ENCODE data around the gene FBXL19.

FBXL19 gene

GRCh38 chr16:30950516-30951065, 27.2 kb downstream of the FBXL19 start:
- TF ChIP-seq, protein P1, sequence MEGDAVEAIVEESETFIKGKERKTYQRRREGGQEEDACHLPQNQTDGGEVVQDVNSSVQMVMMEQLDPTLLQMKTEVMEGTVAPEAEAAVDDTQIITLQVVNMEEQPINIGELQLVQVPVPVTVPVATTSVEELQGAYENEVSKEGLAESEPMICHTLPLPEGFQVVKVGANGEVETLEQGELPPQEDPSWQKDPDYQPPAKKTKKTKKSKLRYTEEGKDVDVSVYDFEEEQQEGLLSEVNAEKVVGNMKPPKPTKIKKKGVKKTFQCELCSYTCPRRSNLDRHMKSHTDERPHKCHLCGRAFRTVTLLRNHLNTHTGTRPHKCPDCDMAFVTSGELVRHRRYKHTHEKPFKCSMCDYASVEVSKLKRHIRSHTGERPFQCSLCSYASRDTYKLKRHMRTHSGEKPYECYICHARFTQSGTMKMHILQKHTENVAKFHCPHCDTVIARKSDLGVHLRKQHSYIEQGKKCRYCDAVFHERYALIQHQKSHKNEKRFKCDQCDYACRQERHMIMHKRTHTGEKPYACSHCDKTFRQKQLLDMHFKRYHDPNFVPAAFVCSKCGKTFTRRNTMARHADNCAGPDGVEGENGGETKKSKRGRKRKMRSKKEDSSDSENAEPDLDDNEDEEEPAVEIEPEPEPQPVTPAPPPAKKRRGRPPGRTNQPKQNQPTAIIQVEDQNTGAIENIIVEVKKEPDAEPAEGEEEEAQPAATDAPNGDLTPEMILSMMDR (IDR thresholded peaks at IDR 0.05; ENCODE audit: control insufficient read depth, extremely low read depth, insufficient read depth), result no peak
- DNase-seq (ENCODE audit: low read depth), result no peak
- H3K4me3 ChIP-seq (ENCODE audit: low read depth, low read length), result no peak overlapping the region

- no peak overlapping the region for H3K4me3 ChIP-seq (ENCODE audit: low read depth, low read length)
- TF ChIP-seq, protein P1 (IDR thresholded peaks at IDR 0.05; ENCODE audit: control insufficient read depth, extremely low read depth, insufficient read depth), result no peak
- DNase-seq (ENCODE audit: low read depth), result no peak
Observed at GRCh38 chr16:30951193-30951592, 27.8 kb downstream of the FBXL19 start.

GRCh38 chr16:30951750-30952149, 28.4 kb downstream of the FBXL19 start:
- TF ChIP-seq, protein P1 (IDR thresholded peaks at IDR 0.05; ENCODE audit: control insufficient read depth, extremely low read depth, insufficient read depth), result no peak
- peak; percentile 81 for DNase-seq (ENCODE audit: low read depth)
- H3K4me3 ChIP-seq (ENCODE audit: low read depth, low read length), result no peak overlapping the region

DNA sequence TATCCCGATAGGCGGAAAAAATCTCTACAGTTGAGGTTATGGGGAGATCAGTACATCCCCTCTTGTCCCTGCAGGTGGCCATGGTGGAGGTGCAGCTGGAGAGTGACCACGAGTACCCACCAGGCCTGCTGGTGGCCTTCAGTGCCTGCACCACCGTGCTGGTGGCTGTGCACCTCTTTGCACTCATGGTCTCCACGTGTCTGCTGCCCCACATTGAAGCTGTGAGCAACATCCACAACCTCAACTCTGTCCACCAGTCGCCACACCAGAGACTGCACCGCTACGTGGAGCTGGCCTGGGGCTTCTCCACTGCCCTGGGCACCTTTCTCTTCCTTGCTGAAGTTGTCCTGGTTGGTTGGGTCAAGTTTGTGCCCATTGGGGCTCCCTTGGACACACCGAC, 29.7 kb downstream of the FBXL19 start:
- H3K4me3 ChIP-seq (ENCODE audit: low read depth, low read length), result no peak overlapping the region
- no peak for DNase-seq (ENCODE audit: low read depth)
- TF ChIP-seq, protein P1 (IDR thresholded peaks at IDR 0.05; ENCODE audit: control insufficient read depth, extremely low read depth, insufficient read depth), result no peak

DNA sequence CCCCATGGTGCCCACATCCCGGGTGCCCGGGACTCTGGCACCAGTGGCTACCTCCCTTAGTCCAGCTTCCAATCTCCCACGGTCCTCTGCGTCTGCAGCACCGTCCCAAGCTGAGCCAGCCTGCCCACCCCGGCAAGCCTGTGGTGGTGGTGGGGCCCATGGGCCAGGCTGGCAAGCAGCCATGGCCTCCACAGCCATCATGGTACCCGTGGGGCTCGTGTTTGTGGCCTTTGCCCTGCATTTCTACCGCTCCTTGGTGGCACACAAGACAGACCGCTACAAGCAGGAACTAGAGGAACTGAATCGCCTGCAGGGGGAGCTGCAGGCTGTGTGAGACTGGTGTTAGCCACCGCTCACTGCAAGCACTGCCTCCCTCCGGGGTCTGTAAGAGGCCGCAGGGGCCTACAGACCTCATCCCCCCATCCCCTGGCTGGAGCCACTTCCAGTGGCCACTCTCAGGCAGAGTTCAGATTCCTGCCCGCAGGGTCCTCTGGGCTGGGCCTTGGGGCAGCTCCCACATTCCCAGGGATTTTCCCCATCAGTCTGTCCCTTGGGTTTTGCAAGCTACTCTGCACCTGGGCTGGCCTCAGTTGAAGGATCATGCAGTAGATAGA, 30.2 kb downstream of the FBXL19 start:
- DNase-seq (ENCODE audit: low read depth), result no peak
- TF ChIP-seq, protein P1 (IDR thresholded peaks at IDR 0.05; ENCODE audit: control insufficient read depth, extremely low read depth, insufficient read depth), result peak; percentile 40
- H3K4me3 ChIP-seq (ENCODE audit: low read depth, low read length), result no peak overlapping the region

DNA sequence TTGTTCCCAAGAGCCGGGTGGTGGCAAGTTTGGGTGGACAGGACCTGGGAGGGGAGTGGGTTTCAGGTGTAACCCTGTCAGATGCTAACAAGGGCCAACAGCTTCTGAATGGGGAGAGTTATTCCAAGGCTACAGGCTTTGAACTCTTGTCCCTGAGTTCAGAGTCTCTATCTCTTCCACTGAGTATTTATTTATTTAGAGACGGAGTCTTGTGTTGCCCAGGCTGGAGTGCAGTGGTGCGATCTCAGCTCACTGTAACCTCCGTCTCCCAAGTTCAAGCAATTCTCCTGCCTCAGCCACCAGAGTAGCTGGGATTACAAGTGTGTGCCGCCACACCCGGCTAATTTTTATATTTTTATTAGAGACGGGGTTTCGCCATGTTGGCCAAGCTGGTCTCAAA, 31.6 kb downstream of the FBXL19 start:
- TF ChIP-seq, protein P1 (IDR thresholded peaks at IDR 0.05; ENCODE audit: control insufficient read depth, extremely low read depth, insufficient read depth), result no peak
- no peak for DNase-seq (ENCODE audit: low read depth)
- no peak overlapping the region for H3K4me3 ChIP-seq (ENCODE audit: low read depth, low read length)
